D721Med (cell line): ENCODE results near the gene SYT9.

ENCODE experiments used
- DNase-seq: peaks from one replicate; pipeline ENCODE4 v3.0.0; 2011; ENCODE audit warnings: low spot score; ENCODE audit not compliant: insufficient read length
- FAIRE-seq: peaks from 2 replicates; lab custom pipeline; 2011; peaks lifted over from hg19 to GRCh38; lab: Jason Lieb, UNC
- CTCF ChIP-seq: IDR thresholded peaks from 2 replicates; pipeline ENCODE4 v1.5.1; 2012; ENCODE audit warnings: mild to moderate bottlenecking, control low read depth; ENCODE audit not compliant: insufficient read depth; ENCODE audit errors: missing control alignments

Gene SYT9, protein sequence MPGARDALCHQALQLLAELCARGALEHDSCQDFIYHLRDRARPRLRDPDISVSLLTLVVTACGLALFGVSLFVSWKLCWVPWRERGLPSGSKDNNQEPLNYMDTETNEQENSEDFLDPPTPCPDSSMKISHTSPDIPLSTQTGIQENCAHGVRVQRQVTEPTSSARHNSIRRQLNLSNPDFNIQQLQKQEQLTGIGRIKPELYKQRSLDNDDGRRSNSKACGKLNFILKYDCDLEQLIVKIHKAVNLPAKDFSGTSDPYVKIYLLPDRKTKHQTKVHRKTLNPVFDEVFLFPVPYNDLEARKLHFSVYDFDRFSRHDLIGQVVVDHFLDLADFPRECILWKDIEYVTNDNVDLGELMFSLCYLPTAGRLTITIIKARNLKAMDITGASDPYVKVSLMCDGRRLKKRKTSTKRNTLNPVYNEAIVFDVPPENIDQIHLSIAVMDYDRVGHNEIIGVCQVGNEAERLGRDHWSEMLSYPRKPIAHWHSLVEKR

GRCh38 chr11:7251836-7252682 lies at the start of gene SYT9:
Gene SYT9, plus strand, starts transcription at chr11:7251904. Its CDS starts 283 bp downstream, at chr11:7252187.
- no peak for FAIRE-seq
- no peak for TF ChIP-seq CTCF
- no peak for DNase-seq

GRCh38 chr11:7202412-7202811 lies 49.3 kb upstream of the SYT9 start:
- FAIRE-seq (no peak), DNase-seq (no peak)
- TF ChIP-seq CTCF, result no peak

DNA sequence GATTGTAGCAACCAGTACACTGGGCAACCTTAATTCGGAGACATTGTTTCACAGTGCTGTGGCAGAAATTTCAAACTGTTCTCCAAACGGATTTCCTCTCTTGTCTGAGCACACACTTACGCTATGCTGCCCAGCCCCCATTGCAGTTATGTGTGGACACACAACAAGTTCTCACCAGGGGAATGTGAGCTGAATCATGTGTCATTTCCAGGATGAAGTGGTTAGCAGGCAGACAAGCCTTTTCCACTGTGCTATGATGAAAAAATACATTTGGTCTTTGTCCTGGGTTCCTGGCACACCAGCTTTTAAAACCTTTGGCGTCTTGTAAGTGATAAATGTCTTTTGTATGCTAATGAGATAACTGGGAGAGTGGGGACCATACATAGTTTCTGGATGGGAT lies 46.9 kb upstream of the SYT9 start:
- DNase-seq (no peak), FAIRE-seq (no peak)
- TF ChIP-seq CTCF, result no peak

DNA sequence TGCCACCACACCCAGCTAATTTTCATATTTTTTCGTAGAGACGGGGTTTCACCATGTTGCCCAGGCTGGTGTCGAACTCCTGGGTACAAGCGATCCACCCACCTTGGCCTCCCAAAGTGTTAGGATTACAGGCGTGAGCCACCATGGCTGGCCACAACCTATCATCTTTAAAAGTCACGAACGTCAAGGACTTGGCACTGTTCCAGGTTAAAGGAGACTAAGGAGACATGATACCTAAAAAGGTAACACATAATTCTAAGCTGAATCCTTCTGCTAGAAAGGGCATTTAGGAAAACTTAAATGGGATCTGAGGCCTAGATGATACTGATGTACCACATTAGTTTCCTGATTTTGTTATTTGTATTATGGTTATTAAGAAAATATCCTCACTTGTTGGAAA lies 43.3 kb upstream of the SYT9 start:
- FAIRE-seq (no peak), DNase-seq (no peak)
- TF ChIP-seq CTCF, result no peak

GRCh38 chr11:7219491-7219890 lies 32.2 kb upstream of the SYT9 start:
- DNase-seq (no peak), FAIRE-seq (no peak)
- TF ChIP-seq CTCF, result no peak

DNA sequence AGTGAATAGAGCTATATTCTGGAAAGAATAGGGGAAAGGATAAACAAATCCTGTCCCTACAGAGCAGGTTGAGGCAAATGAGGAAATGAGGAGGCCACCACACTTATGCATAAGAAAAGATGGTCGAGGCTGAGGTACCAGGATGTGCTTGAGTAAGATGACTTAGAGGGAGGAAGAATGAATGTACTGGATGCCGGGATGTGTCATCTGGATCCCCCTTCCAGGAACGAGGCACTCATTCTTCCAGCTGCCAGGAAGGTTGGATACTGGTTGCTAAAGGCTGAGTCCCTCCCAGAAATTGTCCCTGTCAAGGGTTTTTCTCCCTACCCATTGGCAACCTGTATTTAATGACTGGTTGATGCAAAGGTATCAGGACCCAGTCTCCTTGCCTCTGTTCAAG lies 31.1 kb upstream of the SYT9 start:
- TF ChIP-seq CTCF, result no peak
- FAIRE-seq (no peak), DNase-seq (no peak)
